PFSK-1 (cell line): ENCODE results near the gene CAPNS1.

Source experiments
- FOXP2 ChIP-seq: optimal IDR thresholded peaks from 2 replicates; pipeline ENCODE3; 2011; ENCODE audit warnings: borderline replicate concordance, control low read depth, inconsistent platforms; ENCODE audit not compliant: insufficient read depth; ENCODE audit errors: extremely low read length, extremely low read depth
- POLR2AphosphoS5 ChIP-seq: IDR thresholded peaks from 2 replicates; pipeline ENCODE4 v1.6.1; 2012; ENCODE audit warnings: low read depth, mild to moderate bottlenecking, control low read depth, low read length, moderate library complexity
- REST ChIP-seq, 2 experiments: IDR thresholded peaks; 2 replicates each; pipeline versions ENCODE4 v1.6.1 to v1.8.0; 2011 to 2012; ENCODE audit warnings: low read depth in 2 of 2, low read length in 2 of 2, control low read depth in 1 of 2, inconsistent platforms in 1 of 2, mild to moderate bottlenecking in 1 of 2, moderate library complexity in 1 of 2; ENCODE audit not compliant: insufficient read depth in 1 of 2
- SIN3A ChIP-seq: IDR thresholded peaks from 2 replicates; pipeline ENCODE4 v1.6.1; 2012; ENCODE audit warnings: mild to moderate bottlenecking, low read length, moderate library complexity, borderline replicate concordance; ENCODE audit not compliant: insufficient read depth
- TAF1 ChIP-seq: IDR thresholded peaks from 2 replicates; pipeline ENCODE4 v1.6.1; 2012; ENCODE audit warnings: low read length, control low read depth, borderline replicate concordance; ENCODE audit not compliant: insufficient read depth

CAPNS1 gene

DNA sequence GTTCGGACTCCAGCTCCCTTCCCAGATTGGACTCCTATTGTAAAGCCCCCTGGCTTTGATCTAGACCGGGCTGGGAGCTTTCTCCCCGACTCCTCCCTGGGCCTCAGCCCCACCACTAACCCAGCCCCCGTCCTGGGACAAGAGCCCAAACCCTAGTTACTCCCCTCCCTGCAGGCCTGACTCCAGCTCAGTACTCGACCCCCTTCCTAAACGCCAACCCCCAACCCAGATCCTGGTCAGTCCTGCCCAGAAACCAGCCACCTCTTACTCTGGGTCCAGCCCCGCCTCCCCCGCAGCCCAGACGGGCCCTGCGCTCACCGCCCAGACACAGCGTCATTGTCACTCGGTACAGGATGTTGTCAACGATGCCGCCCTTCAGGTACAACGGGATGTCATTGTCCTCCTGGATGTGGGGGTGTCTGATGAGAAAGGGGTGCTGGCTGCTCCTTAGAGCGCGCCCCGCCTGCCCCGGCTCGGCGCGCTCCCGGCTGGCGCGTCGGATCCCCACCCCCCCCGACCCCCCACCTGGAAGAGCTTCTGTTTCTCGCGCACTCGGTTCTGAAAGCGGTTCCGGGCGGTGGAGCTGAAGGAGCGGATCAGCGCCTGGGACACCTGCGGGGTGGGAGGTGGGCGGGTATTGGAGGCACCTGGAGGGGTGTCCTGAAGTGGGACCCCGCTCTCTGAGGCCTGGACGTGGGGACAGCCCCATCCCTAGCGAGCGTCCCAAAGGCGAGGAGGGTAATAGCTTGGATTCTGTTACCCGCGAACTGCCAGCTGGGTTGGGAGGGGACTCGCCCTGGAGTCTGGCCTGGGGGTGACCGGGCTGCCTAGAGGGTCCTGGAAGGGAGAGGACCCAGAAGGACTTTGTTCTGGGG is 11.5 kb downstream of the CAPNS1 start:
- TF ChIP-seq REST (IDR thresholded peaks at IDR 0.05; ENCODE audit: insufficient read depth in 1 of 2, low read depth in 2 of 2, low read length in 2 of 2): no peak

DNA sequence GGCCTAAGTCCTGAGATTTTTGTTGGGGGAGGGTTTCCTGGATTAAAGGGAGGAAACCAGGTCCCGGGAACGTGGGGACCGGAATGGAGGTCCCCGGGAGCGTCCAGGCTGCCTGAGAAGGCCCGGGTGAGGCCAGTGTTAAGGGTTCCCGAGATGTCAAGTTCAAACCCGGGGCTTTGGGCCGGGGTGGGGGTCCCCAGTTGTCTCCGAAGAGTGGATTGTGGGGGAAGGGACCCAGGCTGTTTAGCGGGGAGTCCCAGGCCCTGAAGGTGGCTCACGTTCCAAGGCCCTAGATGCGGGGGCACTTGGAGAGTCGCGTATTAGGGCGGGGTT is 12.1 kb downstream of the CAPNS1 start:
- TF ChIP-seq FOXP2 (no peak), SIN3A (no peak), REST (IDR thresholded peaks at IDR 0.05; ENCODE audit: insufficient read depth in 1 of 2, low read depth in 2 of 2, low read length in 2 of 2) (no peak), POLR2AphosphoS5 (no peak), TAF1 (no peak)

DNA sequence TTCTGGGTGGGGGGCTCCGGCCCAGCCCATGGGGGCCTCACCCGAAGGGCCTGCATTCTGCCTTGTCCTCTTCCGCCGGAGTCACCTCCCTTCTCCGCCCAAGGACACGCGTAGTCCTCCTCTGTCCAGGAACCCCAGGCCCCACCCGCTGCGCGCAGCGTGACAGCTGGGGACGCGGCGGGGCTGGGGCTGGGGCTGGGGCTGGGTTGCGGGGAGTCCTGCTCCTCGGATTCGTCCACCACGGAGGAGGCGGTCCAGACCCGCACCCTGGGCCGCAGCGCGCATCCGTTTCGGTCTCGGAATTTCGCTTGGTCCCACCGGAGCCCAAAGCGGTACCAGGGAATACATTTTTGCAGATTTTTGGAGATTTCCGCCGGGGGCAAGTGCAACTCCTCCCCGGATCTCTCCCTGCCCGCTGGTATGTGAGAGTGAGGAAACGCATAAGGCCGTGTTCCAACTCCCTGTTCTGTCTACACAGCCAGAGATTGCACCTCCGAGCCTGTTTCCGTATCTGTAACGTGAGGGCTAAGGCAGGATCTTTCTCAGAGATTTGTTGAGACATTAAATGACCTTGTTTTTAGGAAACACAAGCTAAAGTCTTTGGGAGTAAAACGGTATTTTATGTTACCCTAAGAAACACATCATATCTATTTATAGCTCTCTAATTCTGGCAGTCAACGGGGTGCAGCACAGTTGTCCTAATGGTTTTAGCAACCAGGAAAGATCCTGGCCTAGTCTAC is 12.7 kb downstream of the CAPNS1 start, which contains the start of gene COX7A1:
Gene COX7A1 (minus strand): TSS at position 96 of the 740 bp plus-strand sequence. CDS start 40 bp downstream, at position 56.
- TF ChIP-seq POLR2AphosphoS5 (no peak), TAF1 (no peak), SIN3A (no peak), FOXP2 (no peak), REST (IDR thresholded peaks at IDR 0.05; ENCODE audit: insufficient read depth in 1 of 2, low read depth in 2 of 2, low read length in 2 of 2) (no peak)

- no peak for TF ChIP-seq TAF1
- TF ChIP-seq REST (IDR thresholded peaks at IDR 0.05; ENCODE audit: insufficient read depth in 1 of 2, low read depth in 2 of 2, low read length in 2 of 2): no peak
- TF ChIP-seq FOXP2: no peak
- TF ChIP-seq SIN3A: no peak
- TF ChIP-seq POLR2AphosphoS5: no peak
Observed at GRCh38 chr19:36153126-36153525, 13.3 kb downstream of the CAPNS1 start.
